GM12875 (cell line): ENCODE measurements around the gene SSX2.
"Not testable (repeated sequence)": the region's sequence is repeated elsewhere in the genome, so short reads cannot be mapped to it uniquely, and the experiment has no call there.

Experiments
- H3K4me3 ChIP-seq: one replicate; pipeline ENCODE4 v1.5.1; 2011; ENCODE audit warnings: low read depth, low read length, control low read depth

SSX2 gene, protein sequence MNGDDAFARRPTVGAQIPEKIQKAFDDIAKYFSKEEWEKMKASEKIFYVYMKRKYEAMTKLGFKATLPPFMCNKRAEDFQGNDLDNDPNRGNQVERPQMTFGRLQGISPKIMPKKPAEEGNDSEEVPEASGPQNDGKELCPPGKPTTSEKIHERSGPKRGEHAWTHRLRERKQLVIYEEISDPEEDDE

DNA sequence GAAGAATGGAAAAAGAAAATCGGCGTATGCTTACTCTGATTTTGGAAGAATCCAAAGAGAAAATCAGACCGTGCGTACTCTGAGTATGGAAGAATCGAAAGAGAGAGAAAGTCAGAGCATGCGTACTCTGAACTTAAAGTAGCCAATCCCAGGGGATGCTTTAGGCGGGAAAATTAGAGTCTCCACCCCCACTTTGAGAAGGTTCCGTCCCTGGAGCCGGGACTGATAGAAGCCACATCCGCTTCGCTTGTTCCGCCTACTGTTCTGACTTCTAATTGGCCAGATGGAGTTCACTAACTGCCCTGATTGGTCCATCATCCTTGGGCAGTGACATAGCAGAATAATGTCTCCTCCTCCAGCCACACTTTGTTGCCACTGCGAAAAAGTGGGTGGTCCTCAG is at the start of gene SSX2:
Gene SSX2, minus strand, starts transcription at position 101 of the 400 bp plus-strand sequence. CDS start 1,429 bp downstream, outside the sequence.
- H3K4me3 ChIP-seq: not testable (repeated sequence)

DNA sequence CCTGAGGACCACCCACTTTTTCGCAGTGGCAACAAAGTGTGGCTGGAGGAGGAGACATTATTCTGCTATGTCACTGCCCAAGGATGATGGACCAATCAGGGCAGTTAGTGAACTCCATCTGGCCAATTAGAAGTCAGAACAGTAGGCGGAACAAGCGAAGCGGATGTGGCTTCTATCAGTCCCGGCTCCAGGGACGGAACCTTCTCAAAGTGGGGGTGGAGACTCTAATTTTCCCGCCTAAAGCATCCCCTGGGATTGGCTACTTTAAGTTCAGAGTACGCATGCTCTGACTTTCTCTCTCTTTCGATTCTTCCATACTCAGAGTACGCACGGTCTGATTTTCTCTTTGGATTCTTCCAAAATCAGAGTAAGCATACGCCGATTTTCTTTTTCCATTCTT is 44.0 kb upstream of the SSX2 start, which contains the start of gene SSX2B:
Gene SSX2B, plus strand, starts transcription at position 301 of the 400 bp plus-strand sequence. CDS start 1,429 bp downstream, outside the sequence.
- not testable (repeated sequence) for H3K4me3 ChIP-seq

- H3K4me3 ChIP-seq: not testable (repeated sequence)
Observed at GRCh38 chrX:52692034-52692433, 14.9 kb downstream of the SSX2 start.

DNA sequence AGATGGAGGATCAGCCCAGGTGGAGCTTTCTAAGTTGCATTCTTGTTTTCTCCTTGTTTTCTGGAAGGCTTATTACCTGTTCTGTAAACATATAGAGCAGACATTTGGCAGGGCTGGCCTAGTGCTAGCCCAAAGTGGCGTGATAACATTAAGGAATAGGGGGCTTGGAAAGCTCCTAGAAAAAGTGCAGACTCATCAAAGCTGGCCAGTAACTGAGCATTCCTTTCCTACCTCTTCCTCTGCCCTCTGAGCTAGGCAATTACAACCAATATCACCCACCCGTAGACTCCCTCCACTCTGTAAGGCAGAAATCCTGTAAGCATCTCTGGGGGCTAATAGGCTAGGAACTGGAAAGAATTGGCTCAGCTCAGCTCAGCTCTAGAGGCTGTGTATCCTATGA is 44.8 kb downstream of the SSX2 start:
- not testable (repeated sequence) for H3K4me3 ChIP-seq

DNA sequence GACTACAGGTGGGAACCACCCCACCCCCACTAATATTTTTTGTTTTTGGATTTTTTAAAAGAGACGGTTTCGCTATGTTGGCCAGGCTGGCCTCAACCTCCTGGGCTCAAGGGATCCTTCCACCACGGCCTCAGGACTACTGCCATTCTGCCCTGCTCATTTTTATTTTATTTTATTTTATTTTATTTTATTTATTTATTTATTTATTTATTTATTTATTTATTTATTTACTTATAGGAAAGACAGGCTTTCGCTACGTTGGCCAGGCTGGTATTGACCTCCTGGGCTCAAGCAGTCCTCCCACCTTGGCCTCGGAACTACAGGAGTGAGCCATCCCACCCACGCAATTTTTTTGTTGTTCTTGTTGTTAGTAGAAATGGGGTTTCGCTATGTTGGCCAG is 51.5 kb downstream of the SSX2 start:
- not testable (repeated sequence) for H3K4me3 ChIP-seq

GRCh38 chrX:52654800-52655199 is 52.2 kb downstream of the SSX2 start, which contains the start of gene SSX7:
Gene SSX7 (minus strand): TSS chrX:52654900. CDS start chrX:52653472, 1,428 bp downstream.
- not testable (repeated sequence) for H3K4me3 ChIP-seq

- not testable (repeated sequence) for H3K4me3 ChIP-seq
Observed at GRCh38 chrX:52650676-52651075, 56.3 kb downstream of the SSX2 start.

DNA sequence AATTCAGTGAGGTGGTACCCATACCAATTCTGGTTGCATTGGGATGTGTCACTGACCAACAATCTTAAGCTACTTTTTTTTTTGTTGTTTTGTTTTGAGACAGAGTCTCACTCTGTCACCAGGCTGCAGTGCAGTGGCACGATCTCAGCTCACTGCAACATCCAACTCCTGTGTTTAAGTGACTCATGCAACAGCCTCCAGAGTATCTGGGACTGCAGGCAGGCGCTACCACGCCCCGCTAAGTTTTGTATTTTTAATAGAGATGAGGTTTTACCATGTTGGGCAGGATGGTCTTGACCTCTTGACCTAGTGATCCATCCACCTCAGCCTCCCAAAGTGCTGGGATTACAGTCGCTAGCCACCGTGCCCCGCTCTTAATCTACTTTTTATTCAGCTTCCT is 58.0 kb downstream of the SSX2 start:
- H3K4me3 ChIP-seq: not testable (repeated sequence)
